ENCODE data around the gene EVA1A.

EVA1A gene

GRCh38 chr2:75571730-75572430 lies 11.1 kb upstream of the EVA1A start:
- no peak for TF ChIP-seq CTCF (IDR thresholded peaks at IDR 0.05)

GRCh38 chr2:75570948-75571729 lies 10.4 kb upstream of the EVA1A start:
- TF ChIP-seq CTCF (IDR thresholded peaks at IDR 0.05), result no peak

GRCh38 chr2:75570024-75570947 lies 9.5 kb upstream of the EVA1A start:
- no peak for TF ChIP-seq CTCF (IDR thresholded peaks at IDR 0.05)

- TF ChIP-seq CTCF (IDR thresholded peaks at IDR 0.05), result no peak
These were observed 8.8 kb upstream of the EVA1A start for GRCh38 chr2:75569546-75569945.

- no peak for TF ChIP-seq CTCF (IDR thresholded peaks at IDR 0.05)
These were observed 7.4 kb upstream of the EVA1A start for GRCh38 chr2:75568174-75568573.

GRCh38 chr2:75565472-75566462 lies 5.0 kb upstream of the EVA1A start:
- no peak for TF ChIP-seq CTCF (IDR thresholded peaks at IDR 0.05)

Measured in LNCAP (cell line).